GM19468 (cell line): Measurements from ENCODE around the gene TOR1AIP2.
"Not testable (repeated sequence)": the region's sequence is repeated elsewhere in the genome, so short reads cannot be mapped to it uniquely, and the experiment has no call there.

Experiments
- ATAC-seq: cut with Tn5 transposase; IDR thresholded peaks from one replicate; pipeline ENCODE4 v1.9.1; 2021; ENCODE audit warnings: mild to moderate bottlenecking, moderate library complexity, moderate number of reproducible peaks; ENCODE audit not compliant: unreplicated experiment; ENCODE audit errors: extremely low read depth

TOR1AIP2 gene

DNA sequence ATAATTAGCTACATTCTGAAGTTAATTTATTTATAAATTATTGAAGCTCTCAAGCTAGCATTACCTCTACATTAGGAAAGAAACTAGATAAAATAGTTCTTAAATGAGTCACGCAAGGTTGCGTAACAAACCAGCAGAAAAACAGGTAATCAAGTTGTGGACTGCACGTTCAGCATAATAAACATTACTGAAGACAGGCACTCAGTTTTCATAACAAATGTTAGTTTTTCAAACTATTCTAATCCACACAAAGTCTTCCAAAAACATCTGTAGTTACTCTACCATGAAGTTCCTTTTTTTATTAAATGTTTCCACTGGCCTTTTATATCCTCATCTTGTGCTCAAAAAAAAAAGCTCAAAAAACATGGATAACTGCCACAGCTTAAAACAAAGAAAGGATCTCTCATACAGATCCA lies 1.3 kb downstream of the TOR1AIP2 start:
- ATAC-seq: no peak

DNA sequence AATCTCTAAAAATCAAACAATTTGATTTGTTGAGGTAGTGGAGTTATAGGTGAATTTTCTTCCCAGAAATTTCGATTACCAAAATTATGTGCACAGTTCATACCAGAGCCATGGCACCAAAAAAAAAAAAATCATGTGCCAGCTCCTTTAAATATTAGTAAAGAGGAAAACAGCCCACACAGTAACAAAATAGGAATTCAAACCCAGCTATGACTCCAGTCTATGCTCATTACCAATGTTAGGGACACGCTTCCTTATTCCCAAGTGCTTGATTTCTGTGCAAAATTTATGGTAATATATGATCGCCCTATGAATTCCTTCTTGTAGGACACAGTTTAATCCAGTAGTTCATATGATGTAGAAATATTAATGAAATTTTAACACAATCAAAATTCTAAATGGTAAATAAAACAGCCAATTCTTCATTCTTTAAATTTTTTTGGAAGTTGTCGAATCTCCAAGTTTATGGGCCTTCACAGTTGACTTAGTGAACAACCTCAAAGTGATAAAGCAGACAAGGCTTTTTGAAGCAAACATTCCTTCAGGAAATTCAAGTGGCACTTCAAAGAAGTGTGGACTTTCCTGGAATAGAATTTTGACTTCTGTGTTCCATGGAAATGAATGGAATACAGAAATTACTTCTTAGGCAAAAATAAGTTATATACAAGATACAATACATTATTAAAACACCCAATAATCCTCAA lies 1.9 kb downstream of the TOR1AIP2 start:
- ATAC-seq: no peak

DNA sequence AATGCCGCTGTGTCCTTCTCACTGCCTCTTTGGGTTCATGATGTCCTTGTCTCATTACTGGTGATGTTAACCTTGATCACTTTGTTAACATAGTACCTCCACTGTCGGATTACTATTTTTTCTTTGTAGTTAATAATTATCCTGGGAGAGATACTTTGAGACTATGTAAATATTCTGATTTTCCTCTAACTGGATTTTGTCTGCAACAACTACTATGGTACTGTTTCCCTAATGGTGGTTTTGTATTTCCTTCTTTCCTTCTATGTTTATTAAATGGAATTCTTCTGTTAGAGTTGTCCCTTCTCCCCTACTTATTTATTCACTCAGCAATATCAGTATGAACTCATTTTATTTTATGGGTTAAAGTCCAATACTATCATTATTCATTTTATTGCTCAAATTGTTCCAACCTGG lies 4.2 kb downstream of the TOR1AIP2 start:
- ATAC-seq: no peak

DNA sequence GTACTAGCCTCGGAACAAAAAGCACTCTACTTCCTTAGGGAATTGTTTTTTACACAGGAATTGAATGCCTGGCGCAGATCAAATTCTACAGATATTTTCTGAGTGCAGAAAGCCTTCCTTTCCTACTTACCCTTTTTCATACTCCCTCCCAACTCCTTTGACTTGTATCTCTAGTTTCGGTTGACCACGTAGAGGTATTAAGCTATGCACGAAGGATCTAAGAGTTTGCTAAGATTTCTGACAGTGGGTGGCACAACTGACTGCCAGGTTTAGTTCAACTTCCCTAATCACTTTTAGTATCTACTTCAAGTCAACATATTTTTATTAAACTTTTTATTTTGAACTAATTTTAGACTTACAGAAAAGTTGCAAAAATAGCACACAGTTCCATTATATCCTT lies 5.0 kb downstream of the TOR1AIP2 start:
- ATAC-seq: no peak

DNA sequence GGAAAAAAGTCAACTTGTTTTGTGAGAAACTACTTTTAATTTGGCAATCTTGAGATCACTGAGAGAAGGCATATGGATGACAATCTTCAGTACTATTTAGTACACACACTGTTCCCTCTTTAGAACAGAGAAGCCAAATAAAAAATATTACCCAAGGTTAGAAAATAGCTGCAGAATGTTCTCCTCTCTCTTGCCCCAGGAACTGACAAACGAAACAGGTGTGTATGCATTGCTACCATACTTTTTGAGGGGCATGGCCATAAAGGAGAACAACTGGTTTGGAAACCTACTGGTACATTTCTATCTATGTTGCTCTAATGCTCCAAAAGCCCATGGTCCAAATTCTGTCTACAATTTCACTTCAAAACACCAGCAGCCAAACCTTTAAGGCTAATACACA lies 5.7 kb downstream of the TOR1AIP2 start:
- ATAC-seq: no peak

DNA sequence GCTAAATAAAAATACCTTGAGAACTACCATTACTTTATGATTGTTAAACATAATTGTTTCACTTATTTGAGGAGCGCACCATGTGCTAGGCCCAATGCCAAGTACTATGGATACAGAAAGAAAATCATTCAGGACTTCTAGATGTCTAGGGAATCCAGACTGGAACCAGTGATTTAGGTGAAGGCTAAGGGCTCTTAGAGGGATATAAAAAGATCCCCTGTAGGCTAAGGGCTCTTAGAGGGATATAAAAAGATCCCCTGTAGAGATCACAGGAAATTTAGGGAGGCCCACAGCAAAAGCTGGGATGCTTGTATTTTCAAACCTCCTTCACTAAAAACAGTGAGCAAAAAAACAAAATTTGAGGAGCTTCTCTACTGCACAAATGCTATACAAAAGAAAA lies 6.7 kb downstream of the TOR1AIP2 start:
- ATAC-seq: no peak

DNA sequence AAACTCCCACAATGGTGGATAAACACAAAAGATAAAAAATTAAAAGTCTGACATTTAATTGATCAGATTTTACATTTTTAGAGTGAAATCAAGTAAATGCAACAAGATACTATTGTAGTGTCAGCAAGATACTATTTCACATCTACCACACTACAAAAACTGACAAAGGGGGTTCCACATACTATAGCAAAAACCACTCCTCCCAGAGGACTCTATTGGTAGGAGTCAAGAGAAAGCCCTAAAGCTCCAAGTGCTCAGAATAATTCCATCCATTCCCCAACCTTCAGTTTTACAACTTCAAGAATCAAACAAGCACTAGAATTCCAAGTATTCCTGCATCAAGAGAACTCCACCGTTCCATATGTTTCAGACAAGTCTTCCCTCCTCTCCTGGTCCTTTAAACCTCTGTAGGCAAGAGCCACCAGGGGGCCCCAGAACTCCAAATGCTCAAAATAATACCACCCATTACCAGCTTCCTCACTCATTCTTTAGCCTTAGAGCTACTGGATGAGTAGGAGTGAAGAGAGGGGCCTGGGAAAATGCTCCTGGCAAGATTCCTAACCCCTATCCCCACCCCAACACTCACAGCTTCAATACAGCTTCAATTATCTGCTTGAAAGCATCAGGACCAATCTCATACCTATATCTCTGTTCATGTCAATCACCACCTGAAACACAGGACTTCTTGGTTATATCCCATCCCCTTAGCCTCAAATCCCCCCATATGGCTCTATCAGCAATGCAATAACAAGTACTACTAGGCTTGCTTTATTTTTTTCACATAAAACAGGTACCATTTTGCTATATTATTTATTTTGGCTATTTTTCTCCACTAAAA lies 9.9 kb downstream of the TOR1AIP2 start:
- ATAC-seq: no peak

DNA sequence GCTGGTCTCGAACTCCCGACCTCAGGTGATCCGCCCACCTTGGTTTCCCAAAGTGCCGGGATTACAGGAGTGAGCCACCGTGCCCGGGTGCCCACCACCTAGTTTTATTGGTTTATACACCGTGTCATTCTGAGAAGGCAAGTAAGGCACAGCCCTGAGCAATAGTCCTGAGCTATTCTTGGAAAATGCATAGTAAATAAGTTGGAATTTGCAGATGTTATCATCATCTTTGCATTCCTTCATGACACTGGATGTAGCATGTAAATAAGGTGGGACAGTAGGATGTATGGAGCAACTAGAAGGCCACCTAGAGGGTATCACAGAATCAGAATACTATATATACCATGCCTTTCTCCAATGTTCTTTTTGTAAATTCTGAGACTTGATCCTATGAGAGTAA lies 11.0 kb downstream of the TOR1AIP2 start:
- ATAC-seq: no peak

DNA sequence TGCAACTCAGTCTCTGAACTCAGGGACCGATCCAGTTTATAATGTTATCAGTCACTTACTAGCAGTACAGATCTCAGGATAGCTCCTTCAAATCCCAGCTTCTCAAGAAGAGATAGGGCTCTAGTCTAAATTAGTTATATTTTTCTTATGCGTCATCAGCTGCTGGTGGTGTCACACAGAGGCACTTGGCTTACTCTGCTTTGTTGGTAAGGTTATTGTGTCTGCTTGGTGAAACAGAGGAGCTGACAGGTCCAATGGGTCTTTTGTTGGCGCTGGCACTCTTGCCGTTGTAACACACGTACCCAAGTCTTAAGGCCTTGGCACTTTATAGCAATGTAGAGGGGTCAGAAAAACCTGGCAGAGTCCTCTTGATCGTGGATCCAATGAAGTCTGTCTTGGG lies 12.2 kb downstream of the TOR1AIP2 start:
- no peak for ATAC-seq

DNA sequence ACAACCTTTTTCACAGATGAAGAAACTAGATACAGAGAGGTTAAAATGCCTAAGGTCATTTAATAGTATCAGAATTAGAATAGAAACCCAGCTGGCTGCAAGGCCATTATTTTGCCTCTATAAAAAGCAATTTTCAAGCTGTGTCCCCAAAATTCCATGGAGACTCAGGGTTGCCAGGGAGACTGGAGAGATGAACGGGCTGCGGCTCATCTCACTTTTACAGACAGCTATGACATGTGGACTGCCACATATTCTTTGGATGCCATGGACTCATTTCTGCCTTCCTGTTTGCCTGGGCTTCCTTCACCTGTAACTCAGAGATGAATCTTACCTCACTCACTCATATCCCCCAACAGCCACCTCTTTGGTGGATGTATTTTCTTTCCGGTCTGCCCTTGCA lies 17.0 kb downstream of the TOR1AIP2 start:
- ATAC-seq: no peak

DNA sequence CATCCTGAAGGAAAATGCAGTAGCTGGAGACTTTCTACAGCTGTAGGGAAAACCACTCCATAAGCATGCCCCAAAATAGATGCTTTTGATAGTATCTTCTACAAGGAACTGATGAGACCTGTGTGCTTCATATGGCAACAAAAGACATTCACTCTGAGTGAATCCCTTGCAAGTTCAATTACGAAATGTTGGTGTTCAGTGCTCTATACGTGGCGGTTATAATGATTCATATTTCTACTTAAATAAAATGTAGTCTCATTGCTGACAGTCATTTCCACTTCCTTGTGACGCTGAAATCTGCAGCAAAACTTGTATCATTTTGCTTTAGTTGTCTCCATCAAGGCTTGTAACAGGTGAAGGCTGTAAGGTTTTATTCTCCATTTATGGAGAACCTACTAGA lies 20.6 kb downstream of the TOR1AIP2 start:
- ATAC-seq: no peak

DNA sequence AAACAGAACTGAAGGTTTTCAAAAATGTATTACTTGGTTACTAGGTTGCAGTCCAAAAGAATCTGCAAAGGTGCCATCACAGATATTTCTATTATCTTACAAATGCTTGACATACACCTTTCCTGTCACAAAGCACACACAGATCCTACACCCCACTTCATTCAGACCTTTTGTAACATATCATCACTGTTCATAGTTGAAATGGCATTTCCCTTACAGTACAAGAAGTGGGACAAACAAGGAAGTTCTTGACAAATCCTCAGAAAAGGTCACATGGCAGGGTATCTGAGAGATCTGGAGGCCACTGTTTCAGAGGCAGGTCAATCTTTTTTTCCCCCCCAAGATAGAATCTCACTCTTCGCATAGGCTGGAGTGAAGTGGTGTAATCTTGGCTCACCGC lies 21.3 kb downstream of the TOR1AIP2 start:
- ATAC-seq: no peak

DNA sequence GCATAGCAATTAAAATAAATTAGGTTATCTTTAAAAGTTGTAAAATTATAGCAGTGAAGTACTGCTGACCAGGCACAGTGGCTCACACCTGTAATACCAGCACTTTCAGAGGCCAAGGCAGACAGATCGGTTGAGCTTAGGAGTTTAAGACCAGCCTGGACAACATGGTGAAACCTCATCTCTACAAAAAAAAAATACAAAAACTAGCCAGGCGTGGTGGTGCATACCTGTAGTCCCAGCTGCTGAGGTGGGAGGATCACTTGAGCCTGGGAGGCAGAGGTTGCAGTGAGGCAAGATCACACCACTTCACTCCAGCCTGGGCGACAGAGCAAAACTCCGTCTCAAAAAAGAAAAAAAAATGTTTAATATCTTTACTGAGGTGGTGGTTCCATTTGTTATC lies 21.8 kb downstream of the TOR1AIP2 start:
- ATAC-seq: not testable (repeated sequence)

DNA sequence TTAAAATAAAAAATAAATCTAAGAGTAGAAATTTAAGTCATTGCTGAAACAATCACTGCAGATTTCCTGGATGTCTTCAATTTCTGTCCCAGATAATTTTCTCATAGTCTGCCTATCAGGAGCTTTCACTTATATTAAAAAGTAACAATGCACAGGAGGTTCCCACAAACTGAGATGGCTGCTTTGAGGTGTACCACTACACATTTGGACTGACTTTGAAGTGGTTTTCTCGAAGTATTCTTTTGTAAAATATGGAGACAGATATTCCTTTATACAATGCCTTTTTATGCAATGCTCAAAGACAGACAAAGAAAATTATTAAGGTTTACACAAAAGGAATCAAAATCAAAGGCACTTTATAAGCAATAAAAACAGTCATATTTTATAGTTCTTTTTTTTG lies 24.5 kb downstream of the TOR1AIP2 start:
- ATAC-seq: no peak

DNA sequence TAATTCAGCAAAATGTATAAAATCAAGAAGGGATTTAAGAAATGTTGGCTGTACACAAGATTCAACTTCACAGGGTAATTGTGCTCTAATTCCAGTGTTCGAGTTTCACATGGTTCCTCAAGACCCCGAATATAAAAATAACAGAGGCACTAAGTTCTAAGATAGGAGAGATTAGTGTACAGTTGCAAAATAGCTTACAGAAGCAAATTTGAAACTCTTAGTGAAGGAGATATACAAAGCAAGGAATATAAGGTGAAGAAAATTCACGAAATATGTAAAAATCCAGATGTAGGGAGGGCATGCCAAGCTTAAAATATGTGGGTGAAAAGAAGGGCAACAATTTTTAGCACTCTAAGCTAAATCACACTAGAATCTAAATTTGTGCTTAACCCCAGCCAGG lies 29.4 kb downstream of the TOR1AIP2 start:
- ATAC-seq: no peak

DNA sequence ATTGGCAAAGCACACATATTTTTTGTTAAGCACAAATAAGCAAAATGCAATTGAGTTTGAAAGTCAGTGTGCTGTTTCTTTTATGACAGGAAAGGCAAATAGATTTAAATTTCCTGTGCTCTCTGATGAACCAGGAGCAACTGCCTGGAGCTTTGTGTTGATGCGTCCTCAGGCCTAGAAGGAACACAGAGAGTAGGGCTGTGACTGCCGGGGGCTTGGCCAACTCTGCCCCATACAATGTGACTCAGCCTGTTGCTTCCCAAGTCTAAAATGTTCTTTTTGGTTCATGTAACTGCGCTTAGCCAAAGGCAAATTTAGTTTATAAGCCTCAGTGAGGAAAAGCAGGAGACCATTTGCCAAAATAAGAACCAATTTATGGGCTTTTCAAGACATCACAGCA lies 37.5 kb downstream of the TOR1AIP2 start:
- ATAC-seq: no peak

DNA sequence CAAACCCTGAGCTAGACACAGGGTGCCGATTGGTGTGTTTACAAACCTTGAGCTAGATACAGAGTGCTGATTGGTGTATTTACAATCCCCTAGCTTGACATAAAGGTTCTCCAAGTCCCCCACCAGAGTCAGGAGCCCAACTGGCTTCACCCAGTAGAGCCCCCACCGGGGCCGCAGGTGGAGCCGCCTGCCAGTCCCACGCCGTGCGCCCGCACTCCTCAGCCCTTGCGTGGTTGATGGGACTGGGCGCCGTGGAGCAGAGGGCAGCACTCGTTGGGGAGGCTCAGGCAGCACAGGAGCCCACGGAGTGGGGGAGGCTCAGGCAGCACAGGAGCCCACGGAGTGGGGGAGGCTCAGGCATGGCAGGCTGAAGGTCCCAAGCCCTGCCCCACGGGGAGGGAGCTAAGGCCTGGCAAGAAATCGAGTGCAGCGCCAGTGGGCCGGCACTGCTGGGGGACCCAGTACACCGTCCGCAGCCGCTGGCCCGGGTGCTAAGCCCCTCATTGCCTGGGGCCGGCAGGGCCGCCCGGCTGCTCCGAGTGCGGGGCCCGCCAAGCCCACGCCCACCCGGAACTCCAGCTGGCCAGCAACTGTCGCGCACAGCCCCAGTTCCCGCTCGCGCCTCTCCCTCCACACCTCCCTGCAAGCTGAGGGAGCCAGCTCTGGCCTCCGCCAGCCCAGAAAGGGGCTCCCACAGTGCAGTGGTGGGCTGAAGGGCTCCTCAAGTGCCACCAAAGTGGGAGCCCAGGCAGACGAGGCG lies 40.7 kb downstream of the TOR1AIP2 start:
- not testable (repeated sequence) for ATAC-seq

DNA sequence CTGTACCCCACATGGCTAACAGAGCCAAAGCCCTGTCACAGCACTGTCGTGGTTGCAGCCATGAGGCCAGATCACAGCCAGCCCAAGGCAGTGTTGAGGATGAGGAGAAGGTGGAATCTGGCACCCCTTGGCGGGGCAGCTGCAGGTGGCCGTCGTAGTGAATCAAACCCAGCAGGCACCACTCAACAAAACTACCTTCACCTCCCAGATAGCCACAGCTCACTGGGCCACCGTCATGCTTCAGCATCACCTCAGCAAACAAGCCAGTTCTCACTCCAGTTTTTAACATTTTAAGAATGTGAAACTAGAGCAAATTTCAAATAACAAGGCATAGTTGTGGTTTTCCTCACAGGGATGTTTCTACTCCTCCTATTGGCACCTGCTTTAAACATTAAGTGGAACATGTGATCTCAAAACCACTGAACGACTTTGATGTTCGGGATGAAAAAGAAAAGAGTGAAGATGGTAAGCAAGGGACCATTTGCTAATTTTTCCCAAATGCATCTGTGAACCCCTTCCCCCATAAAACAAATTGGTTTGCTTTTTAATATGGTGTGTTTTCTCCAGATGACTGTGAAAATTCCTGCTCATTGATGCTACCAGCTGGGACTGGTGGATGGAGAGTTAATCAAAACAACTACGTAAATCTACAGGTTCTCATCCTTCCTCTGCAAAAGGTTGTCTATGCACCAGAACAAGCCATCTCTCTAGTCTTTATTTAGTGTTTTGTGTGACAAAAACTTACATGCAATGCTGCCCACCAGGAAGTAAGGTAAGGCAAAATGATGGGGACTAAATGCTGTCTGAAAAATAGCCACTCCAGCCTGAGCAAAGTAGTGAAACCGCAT lies 45.5 kb downstream of the TOR1AIP2 start:
- ATAC-seq: no peak

DNA sequence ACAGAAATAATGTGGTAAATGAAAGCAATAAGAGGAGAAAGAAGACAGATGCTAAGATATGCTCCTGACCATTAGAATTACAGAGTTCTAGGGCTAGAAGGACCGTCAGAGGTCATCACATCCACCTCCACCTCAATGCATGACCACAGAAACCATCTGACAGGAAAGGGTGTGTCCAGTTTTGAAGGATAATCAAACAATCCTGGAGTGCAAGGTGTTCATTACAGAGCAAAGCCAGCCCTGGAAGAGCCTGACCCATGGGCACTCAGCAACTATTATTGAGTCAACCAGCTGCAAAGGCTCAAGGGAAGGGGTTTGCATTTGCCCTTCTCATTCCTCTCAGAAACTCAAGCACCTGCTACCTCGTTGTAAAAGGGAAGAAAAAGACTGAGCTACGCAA lies 46.4 kb downstream of the TOR1AIP2 start:
- no peak for ATAC-seq

DNA sequence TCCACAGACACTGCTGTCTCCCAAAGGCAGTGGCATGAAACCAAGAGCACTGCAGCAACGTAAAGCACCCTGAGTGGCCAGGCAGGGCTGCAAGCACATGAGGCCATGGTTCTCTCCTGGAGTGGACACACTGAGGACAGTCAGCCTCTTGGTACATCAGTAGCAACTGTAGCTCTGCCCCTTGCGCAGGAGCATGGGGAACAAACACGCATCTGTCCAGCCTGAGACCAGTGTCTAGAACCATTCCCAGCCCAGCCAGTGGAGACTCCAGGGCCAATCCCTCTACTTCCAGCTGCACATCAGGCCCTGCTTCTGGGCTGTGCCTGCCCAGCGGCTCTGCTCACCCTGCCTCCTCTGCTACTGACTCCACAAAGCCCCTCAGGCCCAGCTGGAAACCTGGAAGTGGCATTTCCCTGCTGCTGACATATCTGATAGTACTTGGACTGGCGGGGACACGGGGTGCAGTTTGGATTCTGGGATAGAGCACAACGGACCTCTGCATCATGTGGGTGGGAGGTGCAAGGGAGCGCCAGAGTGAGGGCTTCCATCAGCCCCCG lies 49.0 kb downstream of the TOR1AIP2 start:
- no peak for ATAC-seq
